ENCODE data around the gene PNMA1.

The PNMA1 gene

GRCh38 chr14:73732006-73732405 lies 17.8 kb upstream of the PNMA1 start:
- no peak for DNase-seq

DNA sequence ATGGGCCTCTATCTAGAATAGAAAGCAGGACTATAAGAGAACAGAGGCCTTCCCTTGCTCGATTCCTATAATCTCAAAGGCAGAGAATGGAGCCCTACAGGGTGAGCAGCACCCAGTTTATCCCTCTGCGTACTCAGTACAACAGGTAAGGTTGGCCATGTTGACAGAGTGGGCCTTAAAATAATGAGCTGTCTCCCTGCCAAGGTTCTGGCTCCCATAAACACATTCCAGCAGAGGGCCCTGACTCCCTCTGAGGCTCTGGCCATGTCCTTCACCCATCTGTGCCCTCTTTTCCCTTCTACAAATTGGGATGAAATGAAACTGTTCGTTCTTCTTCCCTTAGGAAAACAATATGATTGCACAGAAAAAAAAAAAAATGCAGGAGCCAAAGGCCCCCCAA lies 16.9 kb upstream of the PNMA1 start:
- DNase-seq, result no peak

DNA sequence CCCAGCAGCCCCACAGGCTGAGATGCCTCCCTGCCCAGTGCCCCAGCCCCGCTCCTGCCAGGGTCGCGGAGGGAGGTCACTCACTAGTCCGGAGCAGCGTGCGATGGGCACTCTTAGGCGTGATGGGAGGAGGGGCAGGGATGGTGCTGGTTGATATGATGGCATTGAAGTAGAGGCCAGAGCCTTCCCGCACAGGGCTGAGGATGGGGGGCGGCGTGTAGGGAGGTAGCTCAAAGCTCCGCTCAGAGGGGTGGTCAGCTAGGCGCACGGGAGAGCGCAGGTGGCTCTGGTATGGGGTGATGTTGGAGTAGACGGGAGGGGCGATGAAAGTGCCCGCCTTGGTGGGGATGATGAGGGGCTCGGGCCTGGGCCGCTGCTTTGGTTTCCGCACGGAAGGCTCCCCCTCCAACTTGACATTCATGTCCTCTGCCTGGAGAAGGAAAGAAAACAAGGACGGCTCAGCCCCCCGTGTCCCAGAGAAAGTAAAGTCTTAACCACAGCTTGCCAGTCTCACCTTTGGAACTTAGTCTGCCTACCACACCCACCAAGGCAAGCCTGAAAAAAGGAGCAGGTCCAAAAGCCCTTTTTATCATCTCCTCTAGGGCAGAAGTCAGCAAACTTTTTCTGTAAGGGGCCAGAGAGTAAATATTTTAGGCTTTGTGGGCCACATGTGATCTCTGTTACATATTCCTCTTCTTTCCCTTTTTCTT lies 15.5 kb upstream of the PNMA1 start:
- DNase-seq, result no peak

DNA sequence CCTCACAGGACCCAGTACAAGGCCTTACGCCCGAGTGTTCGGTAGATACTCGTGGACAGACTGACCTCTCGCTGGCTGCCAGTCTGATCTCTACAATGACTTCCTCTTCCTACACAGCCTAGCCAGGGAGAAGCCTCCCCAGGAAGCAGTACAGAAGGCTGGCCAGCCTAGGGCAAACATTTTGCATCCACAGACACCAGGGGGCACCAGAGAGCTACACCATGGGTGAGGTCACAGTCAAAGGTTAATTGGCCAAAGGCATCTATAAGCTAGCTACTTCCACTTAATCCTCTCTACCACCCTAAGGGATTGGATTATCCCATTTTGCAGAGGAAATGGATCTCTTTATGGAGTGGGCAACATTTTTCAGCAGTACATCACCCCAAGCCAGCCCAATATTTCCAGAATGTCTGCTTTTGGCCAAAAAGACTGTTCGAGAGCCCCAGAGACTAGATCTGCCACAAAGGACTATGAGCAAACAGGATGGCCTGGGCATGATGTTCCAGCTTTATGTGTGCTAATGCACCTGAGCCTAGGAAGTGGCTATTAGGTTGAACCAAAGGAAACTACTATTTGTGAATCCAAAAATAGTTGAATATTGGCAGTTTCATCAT lies 14.6 kb upstream of the PNMA1 start:
- peak; percentile 10 for DNase-seq

GRCh38 chr14:73727166-73727565 lies 13.0 kb upstream of the PNMA1 start:
- no peak for DNase-seq

DNA sequence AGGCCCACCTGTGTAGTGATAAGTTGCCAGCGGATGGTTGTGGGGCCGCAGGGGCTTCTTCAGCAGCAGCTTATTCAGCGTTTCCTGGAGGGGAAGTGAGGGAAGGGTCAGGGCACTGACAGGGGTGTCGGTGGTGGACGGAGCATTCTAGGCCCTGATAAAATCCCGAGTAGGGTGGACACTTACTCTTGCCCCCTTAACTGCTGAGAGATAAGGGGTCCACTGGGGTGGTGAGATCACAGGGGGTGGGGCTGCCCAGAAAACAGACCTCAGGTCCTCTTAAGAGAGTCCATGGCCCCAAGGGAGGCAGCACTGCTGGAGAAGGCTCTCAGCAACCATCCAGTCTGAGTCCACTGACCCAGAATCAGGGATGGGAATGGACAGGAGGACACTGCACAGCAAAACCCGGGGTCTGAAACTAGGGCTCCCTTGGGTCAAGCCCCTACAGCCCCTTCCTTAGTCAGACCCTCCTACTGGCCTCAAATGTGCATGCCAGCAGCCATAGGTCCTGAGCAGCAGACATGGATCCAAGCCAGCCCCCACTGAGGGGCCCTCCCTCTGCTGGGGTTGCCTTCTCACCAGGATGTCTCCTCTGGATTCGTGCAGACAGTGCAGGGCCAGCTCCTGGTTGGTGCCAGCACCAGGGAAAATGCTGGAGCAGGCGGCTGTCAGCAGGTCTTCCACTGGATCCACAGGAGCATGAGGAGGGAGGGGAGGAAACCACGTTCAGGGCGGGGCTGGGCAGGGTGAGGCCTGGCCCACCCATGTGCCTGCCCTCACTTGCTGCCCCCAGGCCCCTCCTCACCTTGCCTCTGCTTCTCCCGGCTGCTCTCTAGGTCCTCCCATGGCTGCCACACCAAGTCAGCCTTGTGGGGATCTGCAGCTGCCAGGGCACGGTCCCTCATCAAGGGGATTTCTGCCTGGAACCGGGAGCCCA lies 12.1 kb upstream of the PNMA1 start:
- DNase-seq, result no peak

DNA sequence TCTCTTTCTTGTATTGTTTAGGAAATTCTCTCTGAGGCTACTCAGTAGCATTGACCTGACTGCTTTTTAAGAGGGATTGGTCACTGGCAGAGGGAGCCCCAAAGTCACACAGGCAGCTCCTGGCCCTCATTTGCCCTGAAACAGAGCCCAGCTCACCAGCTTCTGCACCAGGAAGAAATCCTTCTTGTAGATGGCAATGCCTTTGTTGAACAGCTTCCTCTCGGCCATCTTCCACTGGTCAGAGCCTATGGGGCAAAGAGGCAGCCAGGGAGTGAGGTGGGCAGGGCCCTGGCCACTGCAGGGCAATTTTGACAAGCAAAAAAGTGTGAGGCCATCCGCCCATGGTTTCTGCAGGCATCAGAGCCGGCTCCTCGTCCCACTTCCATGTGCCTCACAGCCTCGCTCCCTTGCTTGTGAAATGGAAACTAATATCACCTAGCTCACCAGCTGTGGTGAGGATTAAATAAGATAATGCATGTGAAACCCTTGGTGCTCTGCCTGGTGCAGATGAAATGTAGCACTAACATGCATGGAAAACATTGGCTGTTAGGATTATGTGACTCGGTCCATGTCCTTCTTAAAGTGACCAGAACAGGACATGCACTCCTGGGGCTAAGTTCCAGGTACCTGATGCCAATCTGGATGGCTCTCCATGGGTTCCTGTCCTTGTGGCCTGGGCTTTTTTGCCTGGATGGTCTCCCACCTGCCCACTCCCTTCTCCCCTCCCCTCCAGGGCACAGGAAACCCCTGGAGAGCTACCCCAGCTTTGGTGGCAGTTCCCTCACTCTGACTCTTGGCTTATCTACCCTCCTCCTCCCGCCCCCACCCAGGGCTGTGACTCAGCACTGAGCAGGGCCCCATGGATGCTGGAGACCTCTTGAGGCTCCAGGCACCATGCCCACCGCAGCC lies 11.2 kb upstream of the PNMA1 start:
- DNase-seq, result no peak

- DNase-seq, result no peak
Measured at GRCh38 chr14:73724696-73725095, 10.5 kb upstream of the PNMA1 start.

- peak; percentile 9 for DNase-seq
Measured at GRCh38 chr14:73723797-73724661, 9.8 kb upstream of the PNMA1 start.

GRCh38 chr14:73723406-73723796 lies 9.2 kb upstream of the PNMA1 start:
- DNase-seq, result no peak

DNA sequence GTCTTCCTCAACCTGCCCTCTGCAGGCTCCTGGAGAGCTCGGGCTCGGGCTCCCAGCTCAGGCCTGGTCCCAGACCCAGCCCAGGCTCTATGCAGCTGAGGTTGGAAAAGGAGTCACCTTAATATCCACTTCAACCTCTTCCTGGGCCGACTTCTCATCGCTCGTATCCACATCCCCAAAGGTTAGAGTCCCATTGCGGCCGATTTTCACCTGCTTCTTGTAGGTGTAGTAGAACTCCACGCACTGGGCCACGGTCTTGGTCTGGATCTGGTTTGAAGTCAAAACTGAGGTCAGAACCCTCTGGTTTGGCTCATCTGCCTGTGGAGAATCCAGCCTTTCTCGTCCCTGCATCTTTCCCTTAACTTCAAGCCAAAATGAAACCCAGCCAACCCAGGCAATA lies 8.4 kb upstream of the PNMA1 start:
- DNase-seq, result no peak

- DNase-seq, result no peak
Measured at GRCh38 chr14:73721101-73721821, 7.1 kb upstream of the PNMA1 start.

DNA sequence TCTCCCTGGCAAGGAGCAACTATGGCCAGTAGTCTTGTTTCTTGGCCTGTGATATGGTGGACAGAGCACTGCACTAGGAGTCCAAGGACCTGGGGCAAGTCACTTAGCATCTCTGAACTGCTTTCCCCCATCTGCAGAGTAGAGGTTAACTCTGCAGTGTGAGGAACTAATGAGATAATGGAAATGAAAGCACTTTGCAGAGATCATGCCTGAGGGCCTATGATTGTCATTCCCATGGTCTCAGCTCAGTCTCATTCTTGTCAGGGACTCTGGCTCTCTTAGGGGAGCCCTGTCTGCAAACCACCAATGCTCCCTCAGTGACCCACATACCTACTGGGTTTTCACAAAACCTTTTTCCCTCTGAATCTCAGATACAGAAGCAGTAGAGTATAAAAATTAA lies 6.5 kb upstream of the PNMA1 start:
- DNase-seq, result no peak

DNA sequence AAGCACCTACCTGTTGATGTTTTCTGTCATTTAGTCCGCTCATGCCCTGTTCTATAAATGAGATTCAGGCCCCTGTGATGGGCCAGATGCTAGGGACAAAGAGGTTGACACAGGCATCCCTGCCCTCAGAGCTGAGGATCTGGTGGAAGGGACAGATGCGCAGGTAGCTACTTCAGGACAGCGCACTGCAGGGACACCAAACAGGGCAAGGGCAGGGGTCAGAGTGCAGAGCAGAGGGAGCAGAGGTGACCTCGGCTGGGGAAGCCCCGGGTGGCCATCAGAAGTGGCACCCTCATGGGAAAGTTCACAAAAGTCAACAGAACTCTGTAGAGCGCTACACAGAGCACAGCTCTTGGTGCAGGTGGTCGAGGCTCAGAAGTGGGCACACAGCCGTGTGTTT lies 5.6 kb upstream of the PNMA1 start:
- no peak for DNase-seq

GRCh38 chr14:73719361-73719760 lies 5.2 kb upstream of the PNMA1 start:
- DNase-seq, result no peak

GRCh38 chr14:73718418-73719251 lies 4.5 kb upstream of the PNMA1 start:
- no peak for DNase-seq

- no peak for DNase-seq
Measured at GRCh38 chr14:73717711-73718417, 3.7 kb upstream of the PNMA1 start.

DNA sequence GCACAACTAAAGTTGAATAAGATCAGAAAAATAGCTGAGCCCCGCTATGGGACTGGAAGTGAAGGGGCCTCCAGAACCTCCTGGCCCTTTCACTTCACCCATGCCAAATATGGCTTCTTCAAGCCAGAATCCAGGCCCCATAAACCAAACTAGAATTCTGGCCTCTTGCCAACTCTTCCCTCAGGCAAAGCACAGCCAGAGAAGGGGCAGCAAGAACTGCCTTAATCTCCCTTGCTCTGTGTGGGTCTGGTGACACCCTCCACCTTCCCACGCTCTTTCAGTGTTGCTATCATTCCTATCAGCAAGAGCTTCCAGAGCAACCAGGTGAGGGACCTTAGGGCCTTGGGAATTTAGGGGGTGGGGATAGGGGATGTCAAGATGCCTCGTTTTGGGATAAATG lies 3.1 kb upstream of the PNMA1 start:
- DNase-seq, result no peak

DNA sequence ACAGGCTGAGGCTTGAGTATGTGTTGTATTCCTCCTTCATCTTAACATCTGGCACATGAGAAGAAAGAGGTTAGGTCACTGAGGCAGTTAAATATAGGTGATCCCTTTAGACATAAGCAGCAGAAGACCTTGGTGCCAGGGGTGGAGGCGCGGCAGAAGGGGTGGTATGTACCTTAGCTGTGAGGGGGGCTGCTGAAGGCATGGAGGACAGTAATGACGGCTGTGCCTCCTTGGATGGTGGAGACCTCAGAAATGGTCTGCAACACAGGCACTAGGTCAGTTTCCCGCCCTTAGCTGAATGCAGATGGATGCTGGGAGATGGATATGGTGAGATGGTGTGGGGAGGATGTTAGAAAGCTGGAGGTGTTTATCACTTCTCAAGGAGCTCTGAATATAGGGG lies 1.5 kb upstream of the PNMA1 start:
- no peak for DNase-seq
